ENCODE data around the gene CAMK4. TPM values are rescaled to one million over a fixed set of nuclear protein-coding genes. Genes with fewer than 3 reads are reported as not detected.

Gene CAMK4
- total and polyA plus RNA-seq, 3 donors from 2014 or later = 35.4 to 76.9 (median 60.3) TPM

GRCh38 chr5:111229871-111230810 is 6.0 kb downstream of the CAMK4 start:
- Histone ChIP-seq H3K4me1 (no peaks in the 10 kb centered on the region), H3K9me3 (no peaks in the 10 kb centered on the region), H3K4me3 (no peak overlapping the region), H3K27ac (no peak overlapping the region), H3K27me3 (no peaks in the 10 kb centered on the region), H3K36me3 (ENCODE audit: low read depth, missing control alignments) (no peaks in the 10 kb centered on the region)
- no peak for DNase-seq
- intact Hi-C loops (cut with DNase I; ENCODE audit: low total_unique reads) = no loop called here
- TF ChIP-seq CTCF (IDR thresholded peaks at IDR 0.05) = no peak
- TF ChIP-seq POLR2A (IDR thresholded peaks at IDR 0.05) = no peak
- WGBS, 2 donors = 88 to 93% methylated on average over 4 of the region's 4 CpGs

GRCh38 chr5:111231119-111231518 is 6.9 kb downstream of the CAMK4 start:
- Histone ChIP-seq H3K9me3 (no peaks in the 10 kb centered on the region), H3K27me3 (no peaks in the 10 kb centered on the region), H3K36me3 (ENCODE audit: low read depth, missing control alignments) (no peaks in the 10 kb centered on the region), H3K27ac (no peak overlapping the region), H3K4me1 (no peaks in the 10 kb centered on the region), H3K4me3 (no peak overlapping the region)
- no peak for DNase-seq
- 88 to 95% methylated on average over 1 of the region's 1 CpG for WGBS, 2 donors
- TF ChIP-seq CTCF (IDR thresholded peaks at IDR 0.05) (no peak), POLR2A (IDR thresholded peaks at IDR 0.05) (no peak)
- intact Hi-C loops (cut with DNase I; ENCODE audit: low total_unique reads) = no loop called here

- H3K27ac ChIP-seq = no peak overlapping the region
- H3K4me1 ChIP-seq = no peaks in the 10 kb centered on the region
- DNase-seq = no peak
- H3K27me3 ChIP-seq = no peaks in the 10 kb centered on the region
- H3K4me3 ChIP-seq = no peak overlapping the region
- H3K36me3 ChIP-seq (ENCODE audit: low read depth, missing control alignments) = no peaks in the 10 kb centered on the region
- WGBS, 2 donors = 71 to 72% methylated on average over 1 of the region's 1 CpG
- no peak for TF ChIP-seq POLR2A (IDR thresholded peaks at IDR 0.05)
- intact Hi-C loops (cut with DNase I; ENCODE audit: low total_unique reads) = no loop called here
- no peaks in the 10 kb centered on the region for H3K9me3 ChIP-seq
These were observed 8.3 kb downstream of the CAMK4 start for GRCh38 chr5:111232311-111233051.

- TF ChIP-seq POLR2A (IDR thresholded peaks at IDR 0.05) (no peak), CTCF (IDR thresholded peaks at IDR 0.05) (no peak)
- WGBS, 2 donors = 76 to 78% methylated on average over 2 of the region's 2 CpGs
- Histone ChIP-seq H3K4me1 (no peaks in the 10 kb centered on the region), H3K9me3 (no peaks in the 10 kb centered on the region), H3K27me3 (no peaks in the 10 kb centered on the region), H3K36me3 (ENCODE audit: low read depth, missing control alignments) (no peaks in the 10 kb centered on the region), H3K27ac (no peak overlapping the region), H3K4me3 (no peak overlapping the region)
- no peak for DNase-seq
- intact Hi-C loops (cut with DNase I; ENCODE audit: low total_unique reads) = no loop called here
These were observed 8.8 kb downstream of the CAMK4 start for GRCh38 chr5:111233052-111233374.

GRCh38 chr5:111234125-111234524 is 9.9 kb downstream of the CAMK4 start:
- no peaks in the 10 kb centered on the region for H3K4me1 ChIP-seq
- H3K9me3 ChIP-seq = no peaks in the 10 kb centered on the region
- H3K27me3 ChIP-seq = no peaks in the 10 kb centered on the region
- WGBS, 2 donors = 81 to 83% methylated on average over 2 of the region's 2 CpGs
- intact Hi-C loops (cut with DNase I; ENCODE audit: low total_unique reads) = no loop called here
- H3K36me3 ChIP-seq (ENCODE audit: low read depth, missing control alignments) = no peaks in the 10 kb centered on the region
- no peak for DNase-seq
- no peak for TF ChIP-seq CTCF (IDR thresholded peaks at IDR 0.05)
- no peak for TF ChIP-seq POLR2A (IDR thresholded peaks at IDR 0.05)
- no peak overlapping the region for H3K4me3 ChIP-seq
- no peak overlapping the region for H3K27ac ChIP-seq
